ENCODE data around the gene SLC25A21.

Gene SLC25A21

DNA sequence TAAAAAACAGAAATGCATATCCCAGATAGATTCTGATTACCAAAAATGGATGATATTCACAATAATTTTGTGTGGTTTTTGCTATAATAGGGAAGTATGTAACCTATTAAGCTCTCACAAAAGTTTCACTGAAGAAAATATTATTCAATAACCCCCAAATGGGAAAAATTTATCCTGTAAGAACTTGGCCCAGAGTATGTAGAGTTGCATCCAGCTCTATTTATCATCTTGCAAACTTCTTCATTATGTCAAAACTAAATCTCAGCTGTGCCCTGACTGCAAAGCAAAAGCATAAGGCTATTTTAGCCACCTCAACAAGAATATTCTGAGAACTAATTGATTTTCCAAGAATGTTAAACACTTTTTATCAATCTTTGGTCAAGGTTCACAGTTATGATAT is 311.6 kb downstream of the SLC25A21 start:
- DNase-seq, result no peak
- no peak overlapping the region for H3K4me3 Mint-ChIP-seq
- H3K9me3 Mint-ChIP-seq, result peaks cover 5 to 7% of the 10 kb centered on the region in 2 donors
- no peaks in the 10 kb centered on the region for H3K4me1 Mint-ChIP-seq
- ATAC-seq, result no peak
- H3K27ac Mint-ChIP-seq, result no peak overlapping the region
- no peaks in the 10 kb centered on the region for H3K27me3 Mint-ChIP-seq

DNA sequence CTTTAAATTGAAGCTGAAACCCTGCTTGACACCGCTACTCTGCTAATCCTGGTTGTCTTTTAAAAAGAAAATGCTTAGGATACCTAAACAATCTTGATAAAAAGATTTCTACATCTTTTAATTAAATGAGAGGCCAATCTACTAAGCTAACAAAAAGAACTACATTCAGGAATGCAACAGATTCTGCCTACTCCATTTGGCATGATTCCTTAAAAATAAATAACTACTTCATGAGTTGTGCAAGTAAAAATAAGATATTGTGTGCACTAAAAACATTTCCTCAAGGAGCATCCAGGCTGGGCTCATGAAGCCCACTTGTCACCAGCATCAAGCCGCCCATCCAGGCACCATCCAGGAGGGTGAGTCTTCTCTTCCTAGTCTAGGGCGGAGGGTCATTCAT is 313.3 kb downstream of the SLC25A21 start:
- DNase-seq (no peak), ATAC-seq (no peak)
- H3K4me1 Mint-ChIP-seq, result no peaks in the 10 kb centered on the region
- no peaks in the 10 kb centered on the region for H3K27me3 Mint-ChIP-seq
- H3K9me3 Mint-ChIP-seq, result peaks cover 5 to 7% of the 10 kb centered on the region in 2 donors
- no peak overlapping the region for H3K27ac Mint-ChIP-seq
- no peak overlapping the region for H3K4me3 Mint-ChIP-seq

DNA sequence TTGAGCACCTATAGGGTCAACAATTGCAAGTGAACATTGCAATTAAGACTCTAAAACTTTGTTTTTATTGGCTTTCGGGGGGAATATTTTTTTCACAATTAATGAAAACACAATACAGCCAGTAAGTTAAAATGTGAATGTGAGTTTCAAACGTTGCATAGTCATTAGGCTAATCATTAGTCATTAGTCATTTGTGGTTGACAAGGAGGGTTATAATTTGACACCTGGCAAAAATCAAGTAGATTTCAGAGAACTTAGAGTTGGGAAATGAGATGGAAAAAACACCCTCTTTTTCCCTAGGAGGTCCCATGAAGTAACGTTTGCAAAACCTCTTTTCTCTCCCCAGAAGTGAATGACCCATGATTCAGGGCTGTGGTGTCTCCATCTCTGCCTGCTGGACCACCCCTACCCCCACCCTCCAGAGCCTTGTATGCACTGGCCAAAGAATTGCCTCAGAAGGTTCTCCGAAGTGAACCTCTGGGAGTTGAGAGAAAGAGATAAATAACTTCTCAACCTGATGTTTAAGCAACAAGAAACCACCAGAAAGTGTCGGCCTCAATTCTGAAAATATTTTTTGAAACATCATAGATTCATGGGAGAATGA is 314.5 kb downstream of the SLC25A21 start:
- H3K9me3 Mint-ChIP-seq, result peaks cover 2 to 7% of the 10 kb centered on the region in 2 donors
- no peak for DNase-seq
- no peak for ATAC-seq
- H3K4me1 Mint-ChIP-seq, result no peaks in the 10 kb centered on the region
- H3K27ac Mint-ChIP-seq, result no peak overlapping the region
- H3K4me3 Mint-ChIP-seq, result no peak overlapping the region
- H3K27me3 Mint-ChIP-seq, result no peaks in the 10 kb centered on the region

DNA sequence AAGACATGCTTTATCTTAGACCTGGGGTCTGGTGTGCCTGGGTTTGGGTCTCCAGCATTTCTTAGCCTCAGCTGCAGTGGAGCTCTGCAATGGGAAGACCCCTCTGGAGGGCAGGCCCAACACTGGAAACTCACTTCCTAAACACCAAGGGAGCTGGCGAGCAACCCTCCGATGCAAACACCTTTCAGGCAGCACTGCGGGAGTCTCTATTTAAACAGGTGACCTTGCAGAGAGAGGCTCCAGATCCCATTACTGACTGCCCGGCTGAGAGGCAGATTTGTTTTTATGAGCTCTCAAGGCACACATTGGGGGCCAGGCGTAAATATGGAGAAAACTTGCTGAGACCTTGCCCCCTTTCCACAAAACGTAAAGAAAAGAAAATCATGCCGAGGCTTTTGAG is 315.3 kb downstream of the SLC25A21 start:
- H3K27me3 Mint-ChIP-seq, result no peaks in the 10 kb centered on the region
- H3K4me3 Mint-ChIP-seq, result no peak overlapping the region
- ATAC-seq (no peak), DNase-seq (no peak)
- H3K4me1 Mint-ChIP-seq, result no peaks in the 10 kb centered on the region
- peaks cover 0 to 7% of the 10 kb centered on the region in 2 donors for H3K9me3 Mint-ChIP-seq
- peak overlapping the region in 1 of 2 donors; percentile 34 for H3K27ac Mint-ChIP-seq

DNA sequence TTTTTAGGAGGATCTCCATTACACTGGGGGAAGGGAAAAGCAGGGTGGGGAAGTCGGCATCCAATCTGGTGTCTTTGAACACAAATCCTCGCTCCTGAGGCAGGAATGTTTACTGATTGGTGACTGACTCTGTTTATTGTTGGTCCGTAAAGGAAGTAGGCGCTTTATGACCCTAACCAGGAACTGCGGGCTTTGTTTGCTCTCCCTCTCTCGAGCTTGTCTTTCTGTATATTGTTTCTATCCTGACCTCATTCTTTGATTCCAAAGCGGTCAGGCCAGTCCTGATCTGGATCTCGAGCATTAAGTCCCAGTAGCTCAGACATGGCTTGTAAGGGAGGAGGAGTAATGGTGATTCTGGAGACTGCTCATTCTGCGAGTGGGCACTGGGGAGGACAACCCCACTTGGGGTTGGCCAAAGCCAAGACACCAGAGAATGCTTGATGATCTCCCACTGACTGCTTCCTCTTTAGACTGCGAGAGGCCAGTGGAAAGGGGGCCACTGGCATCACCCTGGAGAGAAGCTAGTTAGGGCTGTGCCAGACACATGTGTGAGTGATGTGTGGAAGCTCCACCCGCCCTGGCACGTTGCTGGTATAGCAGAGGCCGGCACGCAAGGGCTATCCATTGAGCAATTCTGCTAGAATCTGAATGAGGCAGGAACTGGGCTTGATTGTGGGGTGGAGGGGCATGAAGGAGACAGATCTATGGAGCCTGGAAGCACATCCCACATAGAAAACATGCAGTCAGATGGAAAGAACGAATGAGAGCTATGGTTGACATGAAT is 316.1 kb downstream of the SLC25A21 start:
- H3K27me3 Mint-ChIP-seq, result no peaks in the 10 kb centered on the region
- no peak for DNase-seq

DNA sequence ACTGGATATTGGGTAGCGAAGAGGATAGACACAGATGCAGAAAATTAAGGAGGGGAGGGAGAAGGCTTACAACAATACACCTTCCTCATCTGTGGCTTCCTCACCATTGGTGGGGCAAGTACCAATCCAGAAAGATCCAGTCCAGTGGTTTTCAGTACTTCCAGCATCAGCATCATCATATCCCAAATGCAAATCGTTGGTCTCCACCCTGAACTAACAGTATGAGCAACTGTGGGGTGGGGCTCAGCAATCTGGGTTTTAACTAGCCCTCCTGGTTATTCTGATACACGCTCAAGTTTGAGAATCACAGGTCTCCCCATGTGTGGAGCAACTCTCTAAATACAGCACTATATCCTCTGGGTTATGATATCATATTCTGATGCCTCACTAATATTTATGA is 317.0 kb downstream of the SLC25A21 start:
- Mint-ChIP-seq H3K27ac (no peak overlapping the region), H3K27me3 (no peaks in the 10 kb centered on the region), H3K9me3 (peaks cover 0 to 7% of the 10 kb centered on the region in 2 donors), H3K4me1 (no peaks in the 10 kb centered on the region), H3K4me3 (no peak overlapping the region)
- ATAC-seq, result no peak
- no peak for DNase-seq

More for the DNA sequence above, 316.1 kb downstream of the SLC25A21 start:
- Mint-ChIP-seq H3K4me3 (no peak overlapping the region), H3K27ac (no peak overlapping the region), H3K9me3 (peaks cover 0 to 7% of the 10 kb centered on the region in 2 donors), H3K4me1 (no peaks in the 10 kb centered on the region)
- ATAC-seq, result no peak

DNA sequence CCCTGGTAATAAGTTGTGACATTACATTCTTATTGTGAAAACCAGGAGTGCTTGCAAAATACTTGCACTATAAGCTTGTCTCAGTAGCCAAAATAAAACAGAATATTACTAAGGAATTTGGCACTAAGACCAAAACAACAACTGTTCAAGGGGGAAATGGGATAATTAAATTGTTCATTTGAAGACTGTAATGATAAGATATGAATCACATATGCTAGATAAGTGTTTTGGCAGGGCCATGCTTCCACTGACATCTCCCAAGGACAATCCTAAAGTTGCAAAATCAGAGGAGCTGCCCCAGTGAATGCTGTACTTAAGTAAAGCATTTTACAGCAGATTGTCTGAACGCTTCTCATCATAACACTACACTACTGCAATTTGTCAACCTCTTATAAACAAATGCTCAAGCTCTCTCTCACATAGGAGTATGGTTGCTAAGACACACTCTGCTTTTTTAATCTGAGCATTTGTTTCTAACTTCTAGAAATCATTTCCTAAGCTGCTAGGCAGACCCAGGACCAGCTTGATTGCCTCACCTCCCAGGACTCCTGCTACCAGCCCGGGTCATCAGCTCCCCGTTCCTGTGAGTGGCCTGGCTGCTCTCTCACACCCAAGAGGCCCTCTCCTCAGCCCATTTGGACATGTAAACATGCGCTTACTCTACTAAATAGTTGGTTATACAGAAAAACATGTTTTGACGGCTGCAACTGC is 319.3 kb downstream of the SLC25A21 start:
- H3K4me3 Mint-ChIP-seq, result no peak overlapping the region
- no peak for ATAC-seq
- no peaks in the 10 kb centered on the region for H3K27me3 Mint-ChIP-seq
- H3K4me1 Mint-ChIP-seq, result no peaks in the 10 kb centered on the region
- DNase-seq, result no peak
- no peak overlapping the region for H3K27ac Mint-ChIP-seq
- H3K9me3 Mint-ChIP-seq, result peaks cover 0 to 7% of the 10 kb centered on the region in 2 donors

DNA sequence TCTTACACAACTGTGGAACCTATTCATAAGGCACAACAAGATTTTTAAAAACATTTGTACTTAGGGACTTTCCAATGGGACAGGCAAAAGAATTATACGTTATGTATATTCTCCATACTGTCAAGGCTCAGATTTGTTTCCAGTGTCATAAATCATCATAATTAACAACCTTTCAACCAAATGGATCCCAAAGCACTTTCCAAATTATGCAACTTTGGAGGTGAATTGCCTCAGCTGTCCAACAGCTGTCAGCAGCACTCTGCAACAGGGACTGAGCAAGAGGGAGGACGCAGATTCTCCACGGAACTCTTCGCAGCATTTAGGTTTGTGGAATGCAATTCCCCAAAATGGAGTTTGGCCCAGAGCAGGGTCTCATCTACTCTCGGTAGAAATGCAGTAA is 324.2 kb downstream of the SLC25A21 start:
- Mint-ChIP-seq H3K4me1 (no peaks in the 10 kb centered on the region), H3K9me3 (peaks cover 0 to 7% of the 10 kb centered on the region in 2 donors), H3K27ac (no peak overlapping the region), H3K4me3 (no peak overlapping the region), H3K27me3 (no peaks in the 10 kb centered on the region)
- ATAC-seq, result no peak
- no peak for DNase-seq

DNA sequence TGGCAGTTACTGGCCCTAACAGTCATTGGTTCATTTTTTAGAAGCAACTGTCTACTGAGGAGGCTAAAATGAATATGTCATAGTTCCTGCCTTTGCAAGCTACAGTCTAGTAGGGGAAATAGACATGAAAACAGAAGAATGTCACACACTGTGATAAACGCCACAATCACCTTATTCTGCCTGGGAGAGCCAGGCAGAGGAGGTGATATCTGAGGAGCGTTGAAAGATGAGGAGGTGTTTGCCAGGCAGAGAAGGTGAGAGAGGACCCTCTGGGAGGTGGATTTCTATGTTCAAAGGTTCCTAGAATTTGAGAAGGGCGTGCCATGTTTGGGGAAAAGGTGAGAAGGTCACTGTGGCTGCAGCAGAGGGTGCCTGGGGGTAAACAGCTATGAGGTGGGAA is 325.0 kb downstream of the SLC25A21 start:
- Mint-ChIP-seq H3K9me3 (peaks cover 0 to 7% of the 10 kb centered on the region in 2 donors), H3K27ac (no peak overlapping the region), H3K4me3 (no peak overlapping the region), H3K27me3 (no peaks in the 10 kb centered on the region), H3K4me1 (no peaks in the 10 kb centered on the region)
- no peak for ATAC-seq
- DNase-seq, result no peak

DNA sequence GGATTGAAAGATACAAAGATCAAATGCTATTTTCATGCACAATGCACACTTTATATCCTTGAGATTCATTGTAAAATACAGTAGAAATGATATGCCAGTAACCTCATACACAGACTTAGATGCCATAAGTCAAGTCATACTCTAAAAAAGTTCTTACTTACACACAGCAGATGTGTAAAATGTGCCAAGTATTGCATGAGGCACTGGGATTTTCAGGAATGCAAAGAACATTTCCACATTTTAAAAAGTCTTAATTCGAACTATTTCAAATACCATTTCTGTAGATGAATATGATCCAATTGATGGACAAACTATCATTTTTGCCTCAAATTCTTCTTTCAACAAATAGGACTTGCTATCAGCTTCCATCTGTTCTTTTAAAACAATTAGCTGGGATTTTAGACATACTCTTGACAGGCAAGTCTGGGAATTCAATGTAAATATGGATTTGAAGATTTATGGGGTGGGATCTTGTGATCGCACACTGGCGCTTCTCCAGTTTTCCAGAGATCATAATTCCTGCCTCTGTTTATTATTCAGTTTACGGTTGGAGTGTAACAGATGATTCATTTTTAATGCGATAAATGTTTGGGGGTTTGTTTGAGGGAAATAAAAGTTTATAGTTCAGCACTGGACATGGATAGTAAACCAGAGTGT is 326.9 kb downstream of the SLC25A21 start:
- DNase-seq (no peak), ATAC-seq (no peak)
- Mint-ChIP-seq H3K4me1 (no peaks in the 10 kb centered on the region), H3K27me3 (no peaks in the 10 kb centered on the region), H3K9me3 (peaks cover 0 to 7% of the 10 kb centered on the region in 2 donors), H3K4me3 (no peak overlapping the region), H3K27ac (no peak overlapping the region)

DNA sequence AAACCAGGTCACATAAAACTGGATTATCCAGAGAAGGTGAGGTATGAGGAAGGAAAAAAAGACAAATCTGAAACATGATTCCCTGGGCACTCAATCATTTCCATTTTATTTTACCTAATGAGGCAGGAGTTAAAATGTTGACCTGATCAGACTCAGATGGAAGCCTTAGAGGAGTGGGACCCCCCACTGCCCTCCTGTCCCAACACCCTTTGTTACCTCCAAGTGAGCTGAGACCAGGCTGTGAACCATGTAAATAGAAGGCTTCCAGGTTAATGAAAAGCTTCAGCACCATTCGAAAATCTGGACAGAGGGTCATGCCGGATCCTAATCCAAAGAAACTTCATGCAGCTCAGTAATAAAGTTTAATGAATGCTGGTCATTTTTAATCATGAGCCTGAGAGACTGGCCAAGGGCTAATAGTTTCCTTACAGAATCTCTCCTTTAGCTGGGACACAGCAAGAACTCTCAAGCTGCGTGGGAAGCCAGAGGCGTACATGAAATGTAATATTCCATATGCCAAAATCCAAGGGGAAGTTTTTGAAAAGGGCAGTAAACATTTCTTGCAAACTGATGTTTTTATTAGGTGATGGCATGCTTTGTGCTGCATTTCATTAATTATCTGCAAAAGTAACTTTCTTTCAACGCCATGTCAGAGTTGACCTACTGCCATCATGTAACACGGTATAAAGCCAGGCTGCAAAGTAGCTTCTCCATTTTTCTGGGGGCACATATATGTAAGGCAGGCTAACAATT is 327.8 kb downstream of the SLC25A21 start:
- Mint-ChIP-seq H3K4me3 (no peak overlapping the region), H3K4me1 (no peaks in the 10 kb centered on the region), H3K27me3 (no peaks in the 10 kb centered on the region), H3K9me3 (peaks cover 0 to 7% of the 10 kb centered on the region in 2 donors), H3K27ac (no peak overlapping the region)
- ATAC-seq (no peak), DNase-seq (no peak)

DNA sequence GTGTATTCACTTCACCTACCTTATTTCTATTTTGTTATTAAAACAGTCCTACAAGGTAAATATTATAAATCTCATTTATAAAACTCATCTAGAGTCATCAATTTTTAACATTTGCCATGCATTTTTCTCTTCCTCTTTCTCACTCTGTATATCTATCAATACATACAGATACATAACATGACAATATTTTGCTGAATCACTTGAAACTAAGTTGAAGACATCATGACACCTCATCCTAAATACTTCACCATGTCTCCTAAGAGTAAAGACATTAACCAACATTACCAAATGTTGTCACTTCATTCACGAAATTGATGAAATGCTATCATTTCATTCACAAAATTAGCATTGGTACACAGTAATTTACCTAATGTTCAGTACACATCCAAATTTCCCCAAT is 329.0 kb downstream of the SLC25A21 start:
- ATAC-seq, result no peak
- H3K4me3 Mint-ChIP-seq, result no peak overlapping the region
- H3K4me1 Mint-ChIP-seq, result no peaks in the 10 kb centered on the region
- DNase-seq, result no peak
- no peaks in the 10 kb centered on the region for H3K27me3 Mint-ChIP-seq
- peaks cover 0 to 7% of the 10 kb centered on the region in 2 donors for H3K9me3 Mint-ChIP-seq
- H3K27ac Mint-ChIP-seq, result no peak overlapping the region

DNA sequence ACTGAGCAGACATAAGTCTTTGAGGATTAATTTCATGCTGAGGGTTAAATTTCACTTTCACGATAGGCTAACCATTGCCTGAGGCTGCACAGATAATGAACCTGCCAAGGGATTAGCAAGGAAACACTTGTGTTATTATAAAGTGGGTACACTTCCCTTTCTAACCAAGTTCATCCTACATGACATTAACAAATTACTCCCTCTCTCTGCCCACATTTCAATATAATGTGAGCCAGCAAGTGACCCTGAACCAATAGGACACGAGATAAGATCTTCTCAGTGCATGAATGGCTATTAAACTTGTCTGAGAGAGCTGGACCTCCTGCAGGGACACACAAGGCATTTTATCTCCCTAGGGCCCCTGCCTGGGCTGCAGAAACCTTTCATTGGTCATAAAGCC is 337.3 kb downstream of the SLC25A21 start:
- peak overlapping the region in 1 of 2 donors; percentile 59 for H3K27ac Mint-ChIP-seq
- H3K27me3 Mint-ChIP-seq, result no peaks in the 10 kb centered on the region
- H3K9me3 Mint-ChIP-seq, result peaks cover 0 to 8% of the 10 kb centered on the region in 2 donors
- no peak for ATAC-seq
- H3K4me3 Mint-ChIP-seq, result no peak overlapping the region
- H3K4me1 Mint-ChIP-seq, result no peaks in the 10 kb centered on the region
- DNase-seq, result no peak

DNA sequence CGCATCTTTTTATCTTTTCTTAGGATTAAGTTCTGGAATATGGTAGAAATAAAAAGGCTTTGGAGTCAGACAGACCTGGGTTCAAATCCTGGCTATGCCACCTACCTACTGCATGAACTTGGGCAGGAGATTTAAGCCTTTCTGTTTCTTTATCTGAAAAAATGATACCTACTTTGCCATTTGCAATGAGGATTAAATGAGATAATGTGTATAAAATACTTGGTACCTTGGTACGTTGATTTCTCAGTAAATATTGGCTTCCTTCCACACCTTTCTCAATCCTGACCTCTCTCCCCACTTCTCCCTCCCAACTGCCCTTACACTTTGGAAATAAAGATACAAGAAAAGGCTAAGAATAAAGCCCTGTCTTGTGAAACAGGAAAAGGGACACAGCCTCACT is 338.1 kb downstream of the SLC25A21 start:
- Mint-ChIP-seq H3K9me3 (peaks cover 0 to 13% of the 10 kb centered on the region in 2 donors), H3K27me3 (no peaks in the 10 kb centered on the region), H3K4me3 (no peak overlapping the region), H3K27ac (no peak overlapping the region), H3K4me1 (no peaks in the 10 kb centered on the region)
- DNase-seq (no peak), ATAC-seq (no peak)

DNA sequence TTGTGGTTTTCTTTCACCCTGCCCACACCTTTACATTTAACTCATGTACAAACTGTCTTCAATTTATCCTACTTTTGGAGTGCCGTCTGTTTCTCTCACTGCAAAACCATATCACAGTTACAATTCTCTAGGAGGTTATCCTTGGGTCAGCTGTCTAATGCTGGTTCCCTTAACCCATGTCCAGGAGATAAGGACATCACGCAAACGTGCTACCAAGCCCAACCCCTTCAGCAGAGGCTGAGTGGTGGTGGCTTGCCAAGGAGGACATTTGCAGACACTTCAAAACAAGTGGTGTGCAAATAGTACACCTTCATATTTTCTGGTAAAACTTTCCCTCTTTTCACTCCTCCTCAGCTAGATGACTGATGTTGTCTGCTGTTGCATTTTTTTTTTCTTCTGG is 342.9 kb downstream of the SLC25A21 start:
- Mint-ChIP-seq H3K4me1 (no peaks in the 10 kb centered on the region), H3K27me3 (no peaks in the 10 kb centered on the region), H3K4me3 (no peak overlapping the region), H3K9me3 (peaks cover 0 to 13% of the 10 kb centered on the region in 2 donors), H3K27ac (no peak overlapping the region)
- ATAC-seq, result no peak
- DNase-seq, result no peak

Measured in stimulated activated naive CD8-positive, alpha-beta T cell treated with anti-CD3 and anti-CD28 coated beads, Interleukin-15, amount 100 ng/mL, for 72 hours (primary cell).